LNCaP clone FGC (cell line): Measurements from ENCODE around the gene FANCD2OS.
"Not testable (repeated sequence)": the region's sequence is repeated elsewhere in the genome, so short reads cannot be mapped to it uniquely, and the experiment has no call there.

ENCODE experiments used
- DNase-seq: peaks from one replicate; pipeline ENCODE4 v3.0.0-alpha.2; 2011; ENCODE audit warnings: low read depth
- H3K4me3 ChIP-seq: 2 replicates; pipeline ENCODE4 v1.5.1; 2011; ENCODE audit warnings: mild to moderate bottlenecking, low read depth, low read length, control low read depth
- CTCF ChIP-seq: IDR thresholded peaks from 2 replicates; pipeline ENCODE4 v1.5.1; 2012; ENCODE audit warnings: mild to moderate bottlenecking; ENCODE audit not compliant: control insufficient read depth, insufficient read depth; ENCODE audit errors: extremely low read depth

The FANCD2OS gene

GRCh38 chr3:10093678-10094077, 14.4 kb downstream of the FANCD2OS start:
- TF ChIP-seq CTCF = no peak
- DNase-seq = no peak
- no peak overlapping the region for H3K4me3 ChIP-seq

- DNase-seq, H3K4me3 ChIP-seq: not testable (repeated sequence)
Observed at GRCh38 chr3:10091387-10091786, 16.7 kb downstream of the FANCD2OS start.

GRCh38 chr3:10090774-10091173, 17.3 kb downstream of the FANCD2OS start:
- not testable (repeated sequence) for DNase-seq

GRCh38 chr3:10090179-10090578, 17.9 kb downstream of the FANCD2OS start:
- no peak overlapping the region for H3K4me3 ChIP-seq
- no peak for DNase-seq
- no peak for TF ChIP-seq CTCF

More at GRCh38 chr3:10090774-10091173, 17.3 kb downstream of the FANCD2OS start:
- not testable (repeated sequence) for H3K4me3 ChIP-seq

GRCh38 chr3:10088256-10088655, 19.8 kb downstream of the FANCD2OS start:
- no peak for TF ChIP-seq CTCF
- no peak overlapping the region for H3K4me3 ChIP-seq
- DNase-seq = no peak

- no peak for TF ChIP-seq CTCF
- no peak overlapping the region for H3K4me3 ChIP-seq
- DNase-seq = peak; percentile 30
Observed at GRCh38 chr3:10085738-10086137, 22.3 kb downstream of the FANCD2OS start.

- no peak for DNase-seq
- TF ChIP-seq CTCF = no peak
- H3K4me3 ChIP-seq = no peak overlapping the region
Observed at GRCh38 chr3:10081871-10082270, 26.2 kb downstream of the FANCD2OS start.

- H3K4me3 ChIP-seq = no peak overlapping the region
- no peak for TF ChIP-seq CTCF
- DNase-seq = no peak
Observed at GRCh38 chr3:10074666-10075065, 33.4 kb downstream of the FANCD2OS start.

GRCh38 chr3:10070077-10070476, 38.0 kb downstream of the FANCD2OS start:
- DNase-seq, H3K4me3 ChIP-seq: not testable (repeated sequence)
